ENCODE data around the gene ROBO4.

DNA sequence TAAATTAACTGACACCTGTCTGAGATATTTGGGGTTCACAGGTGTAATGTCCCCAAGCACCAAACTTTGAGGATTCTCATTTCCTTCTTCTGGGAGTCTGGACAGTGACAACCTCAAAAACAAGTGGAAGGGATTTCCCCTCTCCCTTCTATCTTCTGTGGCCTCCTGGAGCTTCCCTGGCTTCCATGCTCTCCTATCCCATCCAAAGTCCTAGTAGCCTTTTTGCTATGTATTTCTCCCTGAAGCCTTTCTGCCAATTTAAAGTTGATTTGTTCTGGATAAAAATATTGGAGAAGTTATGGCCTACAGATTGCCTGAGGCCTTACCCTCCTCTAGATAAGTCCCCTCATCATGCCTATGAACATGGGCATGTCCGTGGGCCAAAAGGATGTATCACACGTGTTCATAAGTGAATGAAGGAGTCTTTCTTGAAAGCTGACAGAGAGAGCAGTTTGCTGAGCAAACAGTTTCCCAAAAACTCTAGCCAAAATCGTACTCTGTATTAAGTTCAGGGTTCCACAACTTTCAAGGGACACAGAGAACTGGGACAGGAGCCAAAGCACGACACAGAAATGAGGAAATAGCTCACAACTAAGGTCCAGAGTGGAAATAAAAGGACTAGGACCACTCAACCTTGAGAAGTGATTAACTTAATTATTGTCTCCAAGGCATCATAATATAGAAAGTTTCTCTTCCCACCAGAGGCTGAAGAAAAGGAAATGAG lies 31.4 kb upstream of the ROBO4 start:
- TF ChIP-seq, protein P1, sequence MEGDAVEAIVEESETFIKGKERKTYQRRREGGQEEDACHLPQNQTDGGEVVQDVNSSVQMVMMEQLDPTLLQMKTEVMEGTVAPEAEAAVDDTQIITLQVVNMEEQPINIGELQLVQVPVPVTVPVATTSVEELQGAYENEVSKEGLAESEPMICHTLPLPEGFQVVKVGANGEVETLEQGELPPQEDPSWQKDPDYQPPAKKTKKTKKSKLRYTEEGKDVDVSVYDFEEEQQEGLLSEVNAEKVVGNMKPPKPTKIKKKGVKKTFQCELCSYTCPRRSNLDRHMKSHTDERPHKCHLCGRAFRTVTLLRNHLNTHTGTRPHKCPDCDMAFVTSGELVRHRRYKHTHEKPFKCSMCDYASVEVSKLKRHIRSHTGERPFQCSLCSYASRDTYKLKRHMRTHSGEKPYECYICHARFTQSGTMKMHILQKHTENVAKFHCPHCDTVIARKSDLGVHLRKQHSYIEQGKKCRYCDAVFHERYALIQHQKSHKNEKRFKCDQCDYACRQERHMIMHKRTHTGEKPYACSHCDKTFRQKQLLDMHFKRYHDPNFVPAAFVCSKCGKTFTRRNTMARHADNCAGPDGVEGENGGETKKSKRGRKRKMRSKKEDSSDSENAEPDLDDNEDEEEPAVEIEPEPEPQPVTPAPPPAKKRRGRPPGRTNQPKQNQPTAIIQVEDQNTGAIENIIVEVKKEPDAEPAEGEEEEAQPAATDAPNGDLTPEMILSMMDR (IDR thresholded peaks at IDR 0.05) = no peak
- no peak for TF ChIP-seq POLR2A (IDR thresholded peaks at IDR 0.05)
